Liver (tissue), 9 donors: ENCODE results near the gene GLUD1. TPM values are rescaled to one million over a fixed set of nuclear protein-coding genes. Genes with fewer than 3 reads are reported as not detected.
"Not testable (repeated sequence)": the region's sequence is repeated elsewhere in the genome, so short reads cannot be mapped to it uniquely, and the experiment has no call there.

ENCODE experiments used
- DNase-seq: peaks from one replicate; pipeline ENCODE4 v3.0.0-alpha.2; 2017; ENCODE audit warnings: low spot score
- H3K27ac ChIP-seq, 2 donors: one replicate each; pipeline ENCODE4 v1.7.0; 2013; ENCODE audit warnings: inconsistent platforms in 2 of 2, low read length in 2 of 2, control low read depth in 1 of 2, low read depth in 1 of 2, mild to moderate bottlenecking in 1 of 2
- H3K27me3 ChIP-seq, 4 donors: one replicate each; pipeline versions ENCODE4 v1.6.1 to v1.7.0; 2013; ENCODE audit warnings: low read length in 3 of 4, inconsistent platforms in 1 of 4, mild to moderate bottlenecking in 1 of 4, moderate library complexity in 1 of 4; ENCODE audit not compliant: control insufficient read depth in 4 of 4, insufficient read depth in 4 of 4
- H3K36me3 ChIP-seq, 4 donors: one replicate each; pipeline versions ENCODE4 v1.6.1 to v1.7.0; 2013; ENCODE audit warnings: low read length in 3 of 4, mild to moderate bottlenecking in 3 of 4, low read depth in 1 of 4, moderate library complexity in 1 of 4; ENCODE audit not compliant: control insufficient read depth in 4 of 4, insufficient read depth in 3 of 4
- H3K4me1 ChIP-seq, 4 donors: one replicate each; pipeline versions ENCODE4 v1.6.1 to v1.7.0; 2013; ENCODE audit warnings: low read length in 3 of 4, mild to moderate bottlenecking in 3 of 4, moderate library complexity in 1 of 4; ENCODE audit not compliant: control insufficient read depth in 4 of 4, insufficient read depth in 4 of 4
- H3K4me3 ChIP-seq, 3 donors: one replicate each; pipeline versions ENCODE4 v1.6.1 to v1.7.0; 2013; ENCODE audit warnings: low read length in 3 of 3, control low read depth in 1 of 3, low read depth in 1 of 3, mild to moderate bottlenecking in 1 of 3
- H3K9ac ChIP-seq, 2 donors: one replicate each; pipeline ENCODE4 v1.7.0; 2013; ENCODE audit warnings: low read length in 2 of 2, mild to moderate bottlenecking in 2 of 2, moderate library complexity in 2 of 2, control low read depth in 1 of 2, low read depth in 1 of 2
- H3K9me3 ChIP-seq, 4 donors: one replicate each; pipeline versions ENCODE4 v1.6.1 to v1.7.0; 2013; ENCODE audit warnings: low read length in 3 of 4; ENCODE audit not compliant: control insufficient read depth in 4 of 4
- EGR1 ChIP-seq, 2 donors: IDR thresholded peaks; 2 replicates each; pipeline ENCODE4 v1.6.1; 2016 to 2018; ENCODE audit warnings: antibody characterized with exemption in 2 of 2, low read depth in 2 of 2
- FOXA1 ChIP-seq: IDR thresholded peaks from 2 replicates; pipeline ENCODE4 v1.6.1; 2016; ENCODE audit warnings: antibody characterized with exemption
- FOXA2 ChIP-seq: IDR thresholded peaks from 2 replicates; pipeline ENCODE4 v1.6.1; 2016; ENCODE audit warnings: antibody characterized with exemption
- HNF4A ChIP-seq, 2 donors: conservative IDR thresholded peaks; 2 replicates each; pipeline ENCODE4 v1.6.1; 2016; ENCODE audit warnings: antibody characterized with exemption in 2 of 2, mild to moderate bottlenecking in 2 of 2
- HNF4G ChIP-seq: IDR thresholded peaks from 2 replicates; pipeline ENCODE4 v1.6.1; 2016; ENCODE audit warnings: antibody characterized with exemption
- JUND ChIP-seq, 2 donors: IDR thresholded peaks; 2 replicates each; pipeline ENCODE4 v1.6.1; 2016; ENCODE audit warnings: antibody characterized with exemption in 2 of 2
- NR2F2 ChIP-seq: IDR thresholded peaks from 2 replicates; pipeline ENCODE4 v1.6.1; 2016; ENCODE audit warnings: antibody characterized with exemption
- RAD21 ChIP-seq, 2 donors: IDR thresholded peaks; 2 replicates each; pipeline ENCODE4 v1.6.1; 2016; ENCODE audit warnings: antibody characterized with exemption in 2 of 2, mild to moderate bottlenecking in 2 of 2
- RXRA ChIP-seq, 2 donors: IDR thresholded peaks; 2 replicates each; pipeline ENCODE4 v1.6.1; 2017 to 2018; ENCODE audit warnings: antibody characterized with exemption in 2 of 2, mild to moderate bottlenecking in 1 of 2
- SP1 ChIP-seq: IDR thresholded peaks from 2 replicates; pipeline ENCODE4 v1.6.1; 2018; ENCODE audit warnings: antibody characterized with exemption, mild to moderate bottlenecking
- TAF1 ChIP-seq: conservative IDR thresholded peaks from 2 replicates; pipeline ENCODE4 v1.6.1; 2016; ENCODE audit warnings: antibody characterized with exemption, mild to moderate bottlenecking
- YY1 ChIP-seq: IDR thresholded peaks from 2 replicates; pipeline ENCODE4 v1.6.1; 2016; ENCODE audit warnings: antibody characterized with exemption, mild to moderate bottlenecking
- WGBS: extraction: QIAGEN DNeasy Blood & Tissue Kit; methylation state at CpG from one replicate; pipeline ENCODE4 v1.1.7; 2013; 5-methylcytosine and 5-hydroxymethylcytosine counted together
- polyA plus RNA-seq, 2 donors: library from polyadenylated mRNA; stranded (reverse) in 1 of 2; unstranded in 1 of 2; fragments of 200-250 nt in 1 of 2; fragments of >200 nt in 1 of 2; fragmentation: Nextera tagmentation in 1 of 2; extraction: Ambion mirVana in 1 of 2; gene quantifications; one replicate each; pipeline versions ENCODE4 v1.2.1 to v1.2.3, GENCODE V29; 2013 to 2015
- total RNA-seq, 2 donors: library from RNA; depleted of rRNA; stranded (reverse); fragments of >200 nt; gene quantifications; one replicate each; pipeline ENCODE4 v1.2.3, GENCODE V29; 2014
- TF ChIP-seq, protein P1 (sequence below): IDR thresholded peaks from 2 replicates; pipeline ENCODE4 v1.6.1; 2016; ENCODE audit warnings: antibody characterized with exemption
- TF ChIP-seq, protein P2 (sequence below): IDR thresholded peaks from 2 replicates; pipeline ENCODE4 v1.6.1; 2016; ENCODE audit warnings: antibody characterized with exemption
- TF ChIP-seq, protein P3 (sequence below): fragments of 150-350 bp; IDR thresholded peaks from 2 replicates; pipeline ENCODE4 v1.5.1; 2017; ENCODE audit warnings: improper control_type of control experiment, low read depth, low read length; ENCODE audit not compliant: missing input control
- TF ChIP-seq, protein P4 (sequence below): IDR thresholded peaks from 2 replicates; pipeline ENCODE4 v1.6.1; 2016; ENCODE audit warnings: antibody characterized with exemption
- donor health status: healthy.
- donor health status: healthy.
- donor health status: healthy.
- donor health status: healthy.
- donor health status: healthy.

Gene GLUD1
- total and polyA plus RNA-seq, 4 donors: 335 to 601 (median 417) TPM

DNA sequence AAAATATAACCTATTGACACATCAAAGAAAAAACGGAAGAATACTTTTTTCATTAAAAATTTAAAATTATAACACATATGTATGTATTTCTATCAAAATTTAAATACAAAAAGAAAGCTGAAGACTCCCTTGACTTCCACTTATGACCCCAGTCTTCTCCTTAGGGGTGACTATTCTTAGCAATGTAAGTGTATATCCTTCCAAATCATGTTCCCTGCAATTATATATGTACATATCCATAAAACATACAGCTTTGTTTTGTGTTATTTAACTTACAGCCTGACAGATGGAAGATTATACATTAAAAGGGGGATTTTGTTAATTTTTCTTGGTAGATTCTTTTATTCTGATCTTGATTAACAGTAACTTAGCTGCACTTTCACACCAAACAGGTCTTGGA is 9.1 kb downstream of the GLUD1 start:
- no peak for DNase-seq
- no peak overlapping the region for H3K4me3 ChIP-seq
- TF ChIP-seq EGR1 (IDR thresholded peaks at IDR 0.05; ENCODE audit: low read depth in 2 of 2) (no peak), TAF1 (no peak), HNF4G (no peak), RAD21 (IDR thresholded peaks at IDR 0.05) (no peak), FOXA2 (no peak), JUND (IDR thresholded peaks at IDR 0.05) (no peak), NR2F2 (no peak), RXRA (IDR thresholded peaks at IDR 0.05) (no peak), SP1 (no peak), HNF4A (conservative IDR thresholded peaks at IDR 0.05) (no peak), YY1 (no peak), FOXA1 (no peak)
- TF ChIP-seq, protein P1, sequence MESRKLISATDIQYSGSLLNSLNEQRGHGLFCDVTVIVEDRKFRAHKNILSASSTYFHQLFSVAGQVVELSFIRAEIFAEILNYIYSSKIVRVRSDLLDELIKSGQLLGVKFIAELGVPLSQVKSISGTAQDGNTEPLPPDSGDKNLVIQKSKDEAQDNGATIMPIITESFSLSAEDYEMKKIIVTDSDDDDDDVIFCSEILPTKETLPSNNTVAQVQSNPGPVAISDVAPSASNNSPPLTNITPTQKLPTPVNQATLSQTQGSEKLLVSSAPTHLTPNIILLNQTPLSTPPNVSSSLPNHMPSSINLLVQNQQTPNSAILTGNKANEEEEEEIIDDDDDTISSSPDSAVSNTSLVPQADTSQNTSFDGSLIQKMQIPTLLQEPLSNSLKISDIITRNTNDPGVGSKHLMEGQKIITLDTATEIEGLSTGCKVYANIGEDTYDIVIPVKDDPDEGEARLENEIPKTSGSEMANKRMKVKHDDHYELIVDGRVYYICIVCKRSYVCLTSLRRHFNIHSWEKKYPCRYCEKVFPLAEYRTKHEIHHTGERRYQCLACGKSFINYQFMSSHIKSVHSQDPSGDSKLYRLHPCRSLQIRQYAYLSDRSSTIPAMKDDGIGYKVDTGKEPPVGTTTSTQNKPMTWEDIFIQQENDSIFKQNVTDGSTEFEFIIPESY: no peak
- TF ChIP-seq, protein P2, sequence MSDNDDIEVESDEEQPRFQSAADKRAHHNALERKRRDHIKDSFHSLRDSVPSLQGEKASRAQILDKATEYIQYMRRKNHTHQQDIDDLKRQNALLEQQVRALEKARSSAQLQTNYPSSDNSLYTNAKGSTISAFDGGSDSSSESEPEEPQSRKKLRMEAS: no peak
- TF ChIP-seq, protein P3, sequence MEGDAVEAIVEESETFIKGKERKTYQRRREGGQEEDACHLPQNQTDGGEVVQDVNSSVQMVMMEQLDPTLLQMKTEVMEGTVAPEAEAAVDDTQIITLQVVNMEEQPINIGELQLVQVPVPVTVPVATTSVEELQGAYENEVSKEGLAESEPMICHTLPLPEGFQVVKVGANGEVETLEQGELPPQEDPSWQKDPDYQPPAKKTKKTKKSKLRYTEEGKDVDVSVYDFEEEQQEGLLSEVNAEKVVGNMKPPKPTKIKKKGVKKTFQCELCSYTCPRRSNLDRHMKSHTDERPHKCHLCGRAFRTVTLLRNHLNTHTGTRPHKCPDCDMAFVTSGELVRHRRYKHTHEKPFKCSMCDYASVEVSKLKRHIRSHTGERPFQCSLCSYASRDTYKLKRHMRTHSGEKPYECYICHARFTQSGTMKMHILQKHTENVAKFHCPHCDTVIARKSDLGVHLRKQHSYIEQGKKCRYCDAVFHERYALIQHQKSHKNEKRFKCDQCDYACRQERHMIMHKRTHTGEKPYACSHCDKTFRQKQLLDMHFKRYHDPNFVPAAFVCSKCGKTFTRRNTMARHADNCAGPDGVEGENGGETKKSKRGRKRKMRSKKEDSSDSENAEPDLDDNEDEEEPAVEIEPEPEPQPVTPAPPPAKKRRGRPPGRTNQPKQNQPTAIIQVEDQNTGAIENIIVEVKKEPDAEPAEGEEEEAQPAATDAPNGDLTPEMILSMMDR: no peak
- TF ChIP-seq, protein P4, sequence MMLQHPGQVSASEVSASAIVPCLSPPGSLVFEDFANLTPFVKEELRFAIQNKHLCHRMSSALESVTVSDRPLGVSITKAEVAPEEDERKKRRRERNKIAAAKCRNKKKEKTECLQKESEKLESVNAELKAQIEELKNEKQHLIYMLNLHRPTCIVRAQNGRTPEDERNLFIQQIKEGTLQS: no peak
- 76% methylated on average over 1 of the region's 1 CpG for WGBS
- H3K36me3 ChIP-seq: peaks cover 0 to 5% (median 5%) of the 10 kb centered on the region in 4 donors
- no peak overlapping the region for H3K27ac ChIP-seq
- H3K9me3 ChIP-seq: no peaks in the 10 kb centered on the region
- peaks cover 21 to 51% (median 28%) of the 10 kb centered on the region in 4 donors for H3K4me1 ChIP-seq
- no peak overlapping the region for H3K9ac ChIP-seq
- H3K27me3 ChIP-seq: no peaks in the 10 kb centered on the region

DNA sequence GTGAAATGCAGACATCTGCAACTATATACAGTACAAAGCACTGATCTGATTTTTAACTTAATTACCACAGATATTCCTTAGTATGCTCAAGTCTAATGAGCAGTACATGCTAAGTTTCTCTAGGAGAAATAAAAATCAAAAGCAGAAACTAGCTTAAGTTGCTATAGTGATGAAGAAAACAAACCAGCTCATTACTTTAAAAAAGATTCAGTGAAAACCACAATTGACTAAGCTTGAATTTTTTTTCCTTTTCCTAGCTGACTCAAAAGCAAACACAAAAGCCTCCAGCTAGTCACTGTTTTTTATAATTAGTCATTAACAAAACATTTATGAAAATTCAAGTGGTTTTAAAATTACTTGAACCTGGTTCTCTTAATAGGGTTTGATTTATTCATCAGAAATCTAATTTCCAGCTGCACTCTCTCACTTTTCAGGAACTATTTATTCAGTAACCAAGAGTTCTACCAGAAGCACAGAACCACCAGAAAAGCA is 10.3 kb downstream of the GLUD1 start:
- not testable (repeated sequence) for H3K36me3 ChIP-seq, H3K4me3 ChIP-seq, H3K27me3 ChIP-seq, H3K9me3 ChIP-seq, DNase-seq
- Histone ChIP-seq H3K27ac (peak overlapping the region; percentile 28 to 50), H3K4me1 (peaks cover 15 to 41% (median 21%) of the 10 kb centered on the region in 4 donors), H3K9ac (peak overlapping the region in 1 of 2 donors; percentile 48)

DNA sequence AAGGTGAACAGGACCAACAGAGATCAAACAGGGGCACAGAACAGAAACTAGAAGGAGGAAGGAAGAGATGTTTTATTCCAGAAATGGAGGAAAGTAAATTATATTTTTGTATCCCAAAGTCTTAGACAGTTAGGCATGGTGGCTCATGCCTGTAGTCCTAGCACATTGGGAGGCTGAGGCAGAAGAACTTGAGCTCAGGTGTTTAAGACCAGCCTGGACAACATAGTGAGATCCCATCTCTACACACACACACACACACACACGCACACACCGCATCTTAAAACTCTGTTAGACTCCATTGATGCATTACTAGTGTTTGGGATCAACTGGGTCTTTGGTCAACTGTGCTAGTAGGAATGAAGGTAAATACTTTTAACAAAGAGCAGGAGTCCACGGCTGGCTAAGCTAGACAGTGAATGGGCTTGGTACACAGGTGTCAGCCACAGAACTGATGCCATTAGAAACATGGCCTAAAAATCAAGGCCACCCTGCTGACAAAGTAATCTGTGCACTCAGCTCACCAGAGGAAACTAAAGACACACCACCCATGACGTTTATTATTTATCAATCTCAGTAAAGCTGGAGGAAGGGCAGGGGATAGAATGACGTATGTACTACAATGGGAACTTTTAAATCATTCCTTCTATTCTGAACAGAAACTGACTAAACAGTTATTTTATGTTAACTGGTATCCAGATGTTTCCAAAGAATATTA is 10.9 kb downstream of the GLUD1 start:
- H3K9me3 ChIP-seq, H3K27me3 ChIP-seq, H3K9ac ChIP-seq, H3K36me3 ChIP-seq, H3K4me3 ChIP-seq, DNase-seq: not testable (repeated sequence)
- WGBS: 38% methylated on average over 5 of the region's 5 CpGs
- peak overlapping the region; percentile 35 to 54 for H3K27ac ChIP-seq
- H3K4me1 ChIP-seq: peaks cover 13 to 35% (median 17%) of the 10 kb centered on the region in 4 donors

DNA sequence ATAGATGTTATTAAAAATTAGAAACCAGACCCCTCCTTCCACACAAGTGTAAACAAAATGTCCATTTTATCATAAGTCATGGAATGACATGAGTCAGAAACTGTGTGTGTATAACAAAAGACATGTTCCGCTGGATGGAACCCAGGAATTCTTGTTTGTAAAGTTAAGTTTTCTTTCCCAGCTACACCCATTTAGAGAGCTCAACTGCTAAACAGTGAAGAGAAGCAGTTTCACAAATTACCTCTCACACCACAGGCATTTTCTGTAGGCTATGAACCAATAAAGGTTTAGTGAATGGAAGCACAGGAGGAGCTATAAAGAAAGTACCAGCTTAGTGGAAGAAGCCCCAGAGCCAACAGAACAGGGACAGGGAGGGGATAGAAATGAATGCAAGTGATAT is 12.4 kb downstream of the GLUD1 start:
- not testable (repeated sequence) for DNase-seq, H3K9me3 ChIP-seq, H3K36me3 ChIP-seq, H3K4me3 ChIP-seq, H3K27me3 ChIP-seq
- H3K4me1 ChIP-seq: peaks cover 3 to 28% (median 12%) of the 10 kb centered on the region in 4 donors
- peak overlapping the region; percentile 32 to 35 for H3K27ac ChIP-seq
- peak overlapping the region in 1 of 2 donors; percentile 18 for H3K9ac ChIP-seq
- WGBS: 71% methylated on average over 1 of the region's 1 CpG

DNA sequence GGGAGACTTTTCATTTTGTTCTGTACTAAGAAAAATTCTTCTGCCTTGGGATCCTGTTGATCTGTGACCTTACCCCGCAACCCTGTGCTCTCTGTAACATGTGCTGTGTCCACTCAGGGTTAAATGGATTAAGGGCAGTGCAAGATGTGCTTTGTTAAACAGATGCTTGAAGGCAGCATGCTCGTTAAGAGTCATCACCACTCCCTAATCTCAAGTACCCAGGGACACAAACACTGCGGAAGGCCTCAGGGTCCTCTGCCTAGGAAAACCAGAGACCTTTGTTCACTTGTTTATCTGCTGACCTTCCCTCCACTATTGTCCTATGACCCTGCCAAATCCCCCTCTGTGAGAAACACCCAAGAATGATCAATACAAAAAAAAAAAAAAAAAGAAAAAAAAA is 13.1 kb downstream of the GLUD1 start:
- H3K9ac ChIP-seq, H3K36me3 ChIP-seq, H3K4me3 ChIP-seq, DNase-seq, H3K9me3 ChIP-seq, H3K27me3 ChIP-seq, H3K27ac ChIP-seq: not testable (repeated sequence)
- 42% methylated on average over 2 of the region's 3 CpGs for WGBS
- H3K4me1 ChIP-seq: peaks cover 3 to 26% (median 11%) of the 10 kb centered on the region in 4 donors
